Testis (tissue), 3 donors: Measurements from ENCODE around the gene CSMD2. TPM values are rescaled to one million over a fixed set of nuclear protein-coding genes. Genes with fewer than 3 reads are reported as not detected.

Source experiments
- DNase-seq: peaks from one replicate; pipeline ENCODE4 v3.0.0-alpha.2; 2019
- H3K27ac ChIP-seq, 2 donors: fragments of 200-600 bp; sonication (generic); one replicate each; pipeline ENCODE4 v1.5.1; 2019
- H3K27me3 ChIP-seq: fragments of 200-600 bp; sonication (generic); one replicate; pipeline ENCODE4 v1.5.1; 2019
- H3K36me3 ChIP-seq: fragments of 200-600 bp; sonication (generic); one replicate; pipeline ENCODE4 v1.5.1; 2017; ENCODE audit warnings: low read depth; ENCODE audit errors: missing control alignments
- H3K4me1 ChIP-seq: fragments of 200-600 bp; sonication (generic); one replicate; pipeline ENCODE4 v1.5.1; 2019
- H3K4me3 ChIP-seq, 2 donors: fragments of 200-600 bp; sonication (generic); one replicate each; pipeline ENCODE4 v1.5.1; 2017 to 2019
- H3K9me3 ChIP-seq: fragments of 200-600 bp; sonication (generic); one replicate; pipeline ENCODE4 v1.5.1; 2017
- CTCF ChIP-seq, 3 experiments: fragments of 450-650 bp in 2 of 3; fragments of 200-600 bp in 1 of 3; sonication (generic) in 1 of 3; IDR thresholded peaks; one replicate each; pipeline ENCODE4 v1.5.1; 2016 to 2019; ENCODE audit warnings: antibody characterized with exemption in 3 of 3, mild to moderate bottlenecking in 2 of 3, moderate library complexity in 1 of 3
- POLR2A ChIP-seq: fragments of 450-650 bp; IDR thresholded peaks from one replicate; pipeline ENCODE4 v1.6.1; 2017; ENCODE audit warnings: antibody characterized with exemption, mild to moderate bottlenecking, moderate library complexity
- WGBS, 2 donors: methylation state at CpG; one replicate each; pipeline ENCODE4 v1.1.5; 2018; 5-methylcytosine and 5-hydroxymethylcytosine counted together
- intact Hi-C: fragments of 100-400 bp; cut with DNase I; formaldehyde crosslinking; loops from one replicate; pipeline ENCODE4 v1.15.1; 2023; ENCODE audit warnings: low total_unique reads
- polyA plus RNA-seq: library from polyadenylated mRNA; stranded (reverse); fragments of 350-450 nt; fragmentation: Illumina TruSeq; extraction: RNeasy Lipid Tissue Mini Kit (QIAGEN cat#74804); gene quantifications from one replicate; pipeline ENCODE4 v1.2.3, GENCODE V29; 2014; ENCODE audit warnings: low read depth, low replicate concordance; ENCODE audit not compliant: insufficient read depth
- total RNA-seq, 2 donors: library from RNA; depleted of rRNA; stranded (reverse); fragments of >200 nt; gene quantifications; one replicate each; pipeline ENCODE4 v1.2.3, GENCODE V29; 2016

CSMD2 gene
- total and polyA plus RNA-seq, 3 donors from 2014 or later, result 1.2 to 3.8 (median 2.7) TPM

- WGBS, 2 donors, result 84 to 85% methylated on average over 12 to 13 of the region's 13 CpGs
- TF ChIP-seq CTCF (IDR thresholded peaks at IDR 0.05), result no peak
- Histone ChIP-seq H3K27me3 (no peaks in the 10 kb centered on the region), H3K4me1 (no peaks in the 10 kb centered on the region), H3K27ac (no peak overlapping the region), H3K4me3 (no peak overlapping the region), H3K9me3 (no peaks in the 10 kb centered on the region), H3K36me3 (no peaks in the 10 kb centered on the region)
- intact Hi-C loops, result no loop called here
- DNase-seq, result no peak
Observed at GRCh38 chr1:33997127-33998036, 167.6 kb downstream of the CSMD2 start.

DNA sequence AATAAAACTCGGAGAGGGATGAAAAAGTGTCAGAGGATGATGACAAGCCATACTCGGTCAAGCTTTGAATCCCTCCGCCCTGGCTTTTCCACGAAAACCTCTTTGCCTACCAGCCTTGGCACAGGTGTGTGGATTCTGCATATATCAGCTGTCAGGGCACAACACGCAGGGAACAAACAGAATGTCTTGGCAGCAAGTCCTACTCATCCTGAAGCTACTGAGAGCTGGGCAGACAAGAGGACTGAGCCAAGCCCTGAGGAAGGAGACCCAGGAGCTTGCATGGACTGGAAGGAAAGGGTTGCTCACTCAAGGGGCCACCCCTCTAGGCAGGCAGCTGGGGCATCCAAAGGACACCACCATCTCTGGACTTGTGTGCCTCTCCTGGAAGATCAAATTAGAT lies 168.7 kb downstream of the CSMD2 start:
- Histone ChIP-seq H3K9me3 (no peaks in the 10 kb centered on the region), H3K27me3 (no peaks in the 10 kb centered on the region), H3K27ac (no peak overlapping the region), H3K36me3 (no peaks in the 10 kb centered on the region), H3K4me3 (no peak overlapping the region), H3K4me1 (no peaks in the 10 kb centered on the region)
- DNase-seq, result no peak
- intact Hi-C loops, result no loop called here
- TF ChIP-seq CTCF (IDR thresholded peaks at IDR 0.05) (no peak), POLR2A (no peak)
- 93% methylated on average over 5 of the region's 5 CpGs for WGBS, 2 donors

- Histone ChIP-seq H3K36me3 (no peaks in the 10 kb centered on the region), H3K9me3 (no peaks in the 10 kb centered on the region), H3K27ac (no peak overlapping the region), H3K4me1 (no peaks in the 10 kb centered on the region), H3K27me3 (no peaks in the 10 kb centered on the region), H3K4me3 (no peak overlapping the region)
- 85 to 94% methylated on average over 4 of the region's 4 CpGs for WGBS, 2 donors
- intact Hi-C loops, result no loop called here
- TF ChIP-seq CTCF (IDR thresholded peaks at IDR 0.05), result no peak
- TF ChIP-seq POLR2A, result no peak
- no peak for DNase-seq
Observed at GRCh38 chr1:33993301-33993700, 171.7 kb downstream of the CSMD2 start.

- TF ChIP-seq POLR2A, result no peak
- no peak for TF ChIP-seq CTCF (IDR thresholded peaks at IDR 0.05)
- Histone ChIP-seq H3K36me3 (no peaks in the 10 kb centered on the region), H3K27ac (no peak overlapping the region), H3K9me3 (no peaks in the 10 kb centered on the region), H3K4me1 (peaks cover 4% of the 10 kb centered on the region), H3K27me3 (no peaks in the 10 kb centered on the region), H3K4me3 (no peak overlapping the region)
- 85 to 88% methylated on average over 3 of the region's 3 CpGs for WGBS, 2 donors
- no peak for DNase-seq
- intact Hi-C loops, result no loop called here
Observed at GRCh38 chr1:33990281-33990680, 174.7 kb downstream of the CSMD2 start.

DNA sequence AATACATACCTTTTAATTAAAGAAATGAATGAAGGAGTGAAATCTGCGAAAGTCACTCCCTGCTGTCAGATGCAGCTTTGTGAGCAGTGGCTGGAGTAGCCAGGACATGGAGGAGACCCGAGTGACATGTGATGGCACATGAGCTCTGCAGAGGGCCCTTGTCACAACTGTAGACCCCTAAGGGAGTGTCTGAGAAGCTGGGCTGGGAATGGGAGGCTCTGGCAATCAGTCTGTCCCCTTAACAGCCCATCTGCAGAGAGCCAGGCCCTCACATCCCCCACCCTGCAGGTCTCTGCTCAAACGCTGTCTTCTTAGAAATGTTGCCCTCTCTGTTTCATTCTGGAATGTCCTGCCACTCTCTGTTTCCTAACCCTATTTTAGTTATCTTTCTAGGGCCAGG lies 176.9 kb downstream of the CSMD2 start:
- Histone ChIP-seq H3K4me1 (peaks cover 9% of the 10 kb centered on the region), H3K27ac (no peak overlapping the region), H3K36me3 (no peaks in the 10 kb centered on the region), H3K27me3 (no peaks in the 10 kb centered on the region), H3K4me3 (no peak overlapping the region), H3K9me3 (no peaks in the 10 kb centered on the region)
- 83 to 85% methylated on average over 2 to 3 of the region's 3 CpGs for WGBS, 2 donors
- TF ChIP-seq POLR2A, result no peak
- TF ChIP-seq CTCF (IDR thresholded peaks at IDR 0.05), result no peak
- intact Hi-C loops, result no loop called here
- DNase-seq, result no peak
